Common myeloid progenitor, CD34-positive (primary cell): ENCODE results near the gene RNPS1.

Source experiments
- CTCF ChIA-PET: fragments of 350-600 bp; sonication (Branson Sonifier 250); formaldehyde crosslinking; loops from one replicate; lab custom pipeline; 2021; ENCODE audit warnings: antibody characterized with exemption; lab: Charles Lee
- POLR2A ChIA-PET: fragments of 350-600 bp; sonication (Branson Sonifier 250); formaldehyde crosslinking; loops from one replicate; lab custom pipeline; 2021; ENCODE audit warnings: antibody characterized with exemption; lab: Charles Lee
- DNase-seq, 3 donors: peaks; one replicate each; pipeline versions ENCODE4 v3.0.0 to v3.0.0-alpha.2; 2013
- H3K27ac ChIP-seq, 2 experiments: 1 replicate in 1 of 2; 2 replicates in 1 of 2; pipeline ENCODE4 v1.7.0; 2013; ENCODE audit warnings: inconsistent platforms in 2 of 2, low read length in 2 of 2, mild to moderate bottlenecking in 2 of 2, low read depth in 1 of 2, moderate library complexity in 1 of 2; ENCODE audit not compliant: severe bottlenecking in 2 of 2, insufficient read depth in 1 of 2, poor library complexity in 1 of 2
- H3K27me3 ChIP-seq, 5 experiments: replicated peaks in 2 of 5; 1 replicate in 3 of 5; 2 replicates in 2 of 5; pipeline versions ENCODE4 v1.6.1 to v1.7.0; 2013; ENCODE audit warnings: low read length in 4 of 5, mild to moderate bottlenecking in 2 of 5, moderate library complexity in 2 of 5, inconsistent platforms in 1 of 5; ENCODE audit not compliant: insufficient read depth in 5 of 5, control insufficient read depth in 4 of 5
- H3K36me3 ChIP-seq, 4 experiments: 1 replicate in 2 of 4; 2 replicates in 2 of 4; pipeline versions ENCODE4 v1.6.1 to v1.7.0; 2013; ENCODE audit warnings: low read length in 3 of 4, control low read depth in 1 of 4, mild to moderate bottlenecking in 1 of 4; ENCODE audit not compliant: control insufficient read depth in 4 of 4, insufficient read depth in 4 of 4
- H3K4me1 ChIP-seq, 4 experiments: 1 replicate in 3 of 4; 2 replicates in 1 of 4; pipeline versions ENCODE4 v1.6.1 to v1.7.1; 2013; ENCODE audit warnings: low read length in 3 of 4, mild to moderate bottlenecking in 3 of 4, control low read depth in 1 of 4, inconsistent platforms in 1 of 4, moderate library complexity in 1 of 4; ENCODE audit not compliant: control insufficient read depth in 4 of 4, insufficient read depth in 4 of 4; ENCODE audit errors: control extremely low read depth in 1 of 4
- H3K4me3 ChIP-seq, 7 experiments: 1 replicate in 4 of 7; 2 replicates in 3 of 7; pipeline versions ENCODE4 v1.5.1 to v1.7.0; 2013; ENCODE audit warnings: mild to moderate bottlenecking in 7 of 7, low read length in 6 of 7, moderate library complexity in 6 of 7, inconsistent platforms in 2 of 7, low read depth in 2 of 7, control low read depth in 1 of 7; ENCODE audit not compliant: insufficient read depth in 4 of 7, control insufficient read depth in 1 of 7; ENCODE audit errors: extremely low read depth in 1 of 7
- H3K9me3 ChIP-seq, 5 experiments: 1 replicate in 4 of 5; 2 replicates in 1 of 5; pipeline versions ENCODE4 v1.6.1 to v1.7.1; 2013; ENCODE audit warnings: low read length in 4 of 5, mild to moderate bottlenecking in 2 of 5, inconsistent platforms in 1 of 5, low read depth in 1 of 5, moderate library complexity in 1 of 5; ENCODE audit not compliant: control insufficient read depth in 4 of 5, insufficient read depth in 2 of 5; ENCODE audit errors: control extremely low read depth in 1 of 5
- WGBS: methylation state at CpG from one replicate; pipeline ENCODE4 v1.1.5; 2013; ENCODE audit not compliant: insufficient coverage; 5-methylcytosine and 5-hydroxymethylcytosine counted together

RNPS1 gene

DNA sequence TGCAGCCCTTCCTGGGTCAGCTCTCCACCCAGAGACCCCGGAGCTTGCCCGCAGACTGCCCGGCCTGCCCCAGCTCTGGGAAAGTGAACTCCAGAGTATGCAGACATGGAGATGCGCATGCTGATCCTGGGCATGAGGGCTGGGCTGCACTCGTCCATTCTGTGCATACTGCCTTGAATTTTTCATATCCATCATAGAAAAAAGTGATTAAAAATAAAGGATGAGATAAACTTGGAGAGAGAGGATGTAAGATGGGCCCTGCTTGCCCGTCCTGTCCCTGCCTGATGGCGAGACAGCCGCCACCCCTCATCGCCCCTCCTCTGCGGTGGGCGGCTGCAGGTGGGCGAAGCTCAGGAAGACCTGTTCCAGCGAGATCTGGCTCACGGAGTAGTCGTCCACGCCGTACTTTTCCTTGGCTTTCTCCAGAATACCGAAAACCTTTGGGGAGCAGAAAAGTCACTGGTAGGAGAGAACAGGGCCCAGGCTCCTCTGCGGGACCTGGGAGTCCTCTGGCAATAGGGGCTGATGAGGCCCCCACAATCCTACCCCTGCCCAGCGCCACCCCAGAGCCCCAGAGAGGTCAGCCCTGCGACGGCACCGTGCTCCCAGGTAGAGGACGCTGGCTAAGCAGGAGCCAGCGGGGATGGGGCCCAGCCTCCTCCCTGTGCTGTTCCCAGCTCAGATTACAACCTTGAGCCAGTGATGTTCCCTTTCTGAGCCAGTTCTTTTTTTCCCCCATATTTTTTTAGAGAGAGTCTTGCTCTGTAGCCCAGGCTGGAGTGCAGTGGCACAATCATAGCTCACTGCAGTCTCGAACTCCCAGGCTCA is 8.7 kb upstream of the RNPS1 start:
- WGBS = 93% methylated on average over 23 of the region's 26 CpGs
- Histone ChIP-seq H3K4me1 (peaks cover 0 to 4% (median 0%) of the 10 kb centered on the region in 4 experiments), H3K9me3 (no peaks in the 10 kb centered on the region), H3K27me3 (no peaks in the 10 kb centered on the region), H3K36me3 (peaks cover 0 to 8% (median 3%) of the 10 kb centered on the region in 4 experiments), H3K27ac (no peak overlapping the region), H3K4me3 (no peak overlapping the region)
- ChIA-PET CTCF (interaction anchor here (0.7 kb wide), 1 partner anchor 647 kb away, joined by 3 read pairs; no protein-coding TSS in a partner anchor), POLR2A (no interaction called here)
- no peak for DNase-seq

DNA sequence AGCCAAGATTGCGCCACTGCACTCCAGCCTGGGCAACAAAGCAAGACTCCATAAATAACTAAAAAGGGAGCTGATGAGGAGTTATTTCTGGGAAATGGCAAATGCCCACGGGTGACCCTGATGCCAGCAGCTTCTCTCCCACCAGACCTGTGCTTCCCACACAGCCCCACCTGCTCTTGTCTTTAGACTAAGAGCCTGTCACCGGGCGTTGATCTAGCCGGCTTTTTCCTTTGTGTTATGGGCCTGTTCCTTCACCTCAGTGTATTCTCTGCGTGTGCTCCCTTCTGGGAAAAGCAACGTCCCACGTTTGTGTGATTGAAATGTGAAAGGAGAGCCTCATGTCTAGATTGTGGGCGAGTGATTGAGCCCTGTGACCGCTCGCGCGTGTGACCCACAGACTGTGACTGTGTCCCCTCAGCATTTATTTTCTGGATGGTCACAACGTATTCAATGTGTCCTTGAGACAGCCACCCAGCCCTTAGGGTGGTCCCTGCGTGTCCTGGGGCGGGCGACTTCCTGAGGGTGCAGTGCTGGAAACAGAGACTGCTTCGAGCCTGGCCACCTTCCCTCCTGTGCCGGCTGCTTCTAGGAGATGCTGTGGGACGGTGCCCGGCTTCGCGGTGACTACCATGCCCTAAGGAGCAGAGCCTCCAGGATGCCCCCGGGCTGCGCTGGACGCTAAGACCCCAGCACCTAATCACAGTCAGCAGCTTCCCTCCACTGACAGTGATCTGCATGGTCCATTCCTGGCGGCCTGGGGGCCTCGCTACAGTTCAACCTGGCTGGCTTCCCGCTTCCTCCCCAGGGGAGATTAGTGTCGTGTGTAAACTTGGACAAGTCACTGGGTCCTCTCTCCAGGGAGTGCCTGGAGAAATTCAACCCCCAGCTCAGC is 7.8 kb upstream of the RNPS1 start:
- H3K9me3 ChIP-seq = no peaks in the 10 kb centered on the region
- no peak for DNase-seq
- no peak overlapping the region for H3K27ac ChIP-seq
- POLR2A ChIA-PET = no interaction called here
- CTCF ChIA-PET = no interaction called here
- H3K4me1 ChIP-seq = peaks cover 0 to 4% (median 0%) of the 10 kb centered on the region in 4 experiments
- no peak overlapping the region for H3K4me3 ChIP-seq
- 97% methylated on average over 24 of the region's 30 CpGs for WGBS
- no peaks in the 10 kb centered on the region for H3K27me3 ChIP-seq
- H3K36me3 ChIP-seq = peaks cover 0 to 5% (median 2%) of the 10 kb centered on the region in 4 experiments

DNA sequence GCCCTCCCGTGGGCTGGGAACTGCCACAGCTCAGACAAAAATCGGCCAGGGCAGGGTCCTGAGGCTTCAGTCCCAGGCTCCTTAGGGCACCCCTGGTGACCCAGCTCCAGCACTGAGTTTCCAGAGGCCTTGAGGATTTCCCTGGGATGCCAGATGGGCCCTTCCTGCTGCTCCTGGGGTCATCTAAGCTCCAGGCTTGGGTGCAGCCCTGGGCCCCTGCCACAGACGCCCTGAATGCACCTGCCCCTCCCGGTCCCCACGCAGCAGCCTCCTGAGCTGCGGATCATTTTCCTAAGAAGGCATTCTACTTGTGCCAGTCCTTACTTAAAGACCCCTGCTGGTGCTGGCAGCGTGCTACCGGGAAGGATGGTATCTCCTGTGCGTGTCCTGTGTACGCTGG is 6.0 kb upstream of the RNPS1 start:
- Histone ChIP-seq H3K36me3 (peaks cover 0 to 5% (median 2%) of the 10 kb centered on the region in 4 experiments), H3K27ac (no peak overlapping the region), H3K4me3 (no peak overlapping the region), H3K9me3 (no peaks in the 10 kb centered on the region), H3K4me1 (peaks cover 0 to 17% (median 9%) of the 10 kb centered on the region in 4 experiments), H3K27me3 (no peaks in the 10 kb centered on the region)
- 99% methylated on average over 10 of the region's 10 CpGs for WGBS
- no peak for DNase-seq
- ChIA-PET CTCF (no interaction called here), POLR2A (no interaction called here)

DNA sequence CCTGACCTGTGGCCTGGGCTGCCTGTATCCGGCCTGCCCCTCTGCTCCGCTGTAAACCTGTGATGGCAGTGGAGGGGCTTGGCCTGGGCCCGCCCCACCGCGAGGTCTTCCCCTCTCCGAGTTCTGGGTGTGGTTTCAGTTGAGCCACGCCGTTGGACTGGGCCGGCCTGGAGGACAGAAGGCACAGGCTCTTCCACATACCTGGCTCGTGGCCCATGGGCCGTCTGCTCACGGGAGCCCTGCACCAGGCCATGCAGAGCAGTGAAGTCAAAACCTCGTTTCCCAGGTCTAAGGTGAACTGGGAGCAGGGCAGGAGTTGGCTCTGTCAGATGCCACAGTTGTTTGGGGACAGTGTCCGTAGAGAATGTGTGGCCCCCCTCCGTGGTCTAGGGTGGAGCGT is 5.6 kb upstream of the RNPS1 start:
- DNase-seq = no peak
- Histone ChIP-seq H3K36me3 (peaks cover 0 to 3% (median under 1%) of the 10 kb centered on the region in 4 experiments), H3K27me3 (no peaks in the 10 kb centered on the region), H3K4me1 (peaks cover 0 to 17% (median 12%) of the 10 kb centered on the region in 4 experiments), H3K4me3 (no peak overlapping the region), H3K27ac (no peak overlapping the region), H3K9me3 (no peaks in the 10 kb centered on the region)
- POLR2A ChIA-PET = no interaction called here
- WGBS = 94% methylated on average over 15 of the region's 16 CpGs
- CTCF ChIA-PET = no interaction called here

DNA sequence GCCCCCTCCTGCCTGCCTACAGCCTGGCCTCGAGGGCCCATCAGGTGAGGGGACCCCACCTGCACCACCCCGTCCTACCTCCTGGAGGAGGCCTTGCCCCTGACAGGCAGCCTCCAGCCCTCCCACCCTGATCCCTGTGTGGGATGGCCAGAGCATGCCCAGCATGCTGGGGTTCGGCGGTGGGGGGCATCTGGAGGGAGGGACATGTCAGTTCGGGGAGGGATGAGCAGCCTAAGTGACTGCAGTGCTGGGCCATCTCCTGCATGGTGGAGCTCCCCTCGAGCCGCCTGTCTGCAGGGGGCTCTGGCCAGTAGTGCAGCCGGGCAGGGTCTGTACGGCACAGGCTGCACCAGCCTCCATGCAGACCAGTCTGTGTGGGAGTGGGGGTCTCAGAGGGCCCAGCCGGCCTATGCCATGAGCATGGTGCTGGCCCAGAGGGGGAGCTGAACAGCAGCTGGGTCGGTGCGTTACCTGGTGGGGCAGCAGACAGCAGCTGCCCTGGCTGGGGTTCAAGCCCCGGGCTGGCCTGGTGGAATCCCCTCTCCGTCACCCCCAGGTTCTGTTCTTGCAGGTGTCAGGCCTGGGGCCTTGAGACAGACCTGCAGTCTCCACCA is 4.0 kb upstream of the RNPS1 start:
- H3K4me1 ChIP-seq = peaks cover 0 to 17% (median 12%) of the 10 kb centered on the region in 4 experiments
- no peaks in the 10 kb centered on the region for H3K27me3 ChIP-seq
- no peak overlapping the region for H3K4me3 ChIP-seq
- no peak for DNase-seq
- ChIA-PET CTCF (interaction anchor here (1.5 to 1.9 kb wide), 2 partner anchors 9 to 13 kb away, joined by 4 to 6 read pairs; no protein-coding TSS in a partner anchor), POLR2A (no interaction called here)
- WGBS = 97% methylated on average over 12 of the region's 14 CpGs
- no peaks in the 10 kb centered on the region for H3K9me3 ChIP-seq
- H3K27ac ChIP-seq = no peak overlapping the region
- H3K36me3 ChIP-seq = peaks cover 0 to 2% (median 0%) of the 10 kb centered on the region in 4 experiments

DNA sequence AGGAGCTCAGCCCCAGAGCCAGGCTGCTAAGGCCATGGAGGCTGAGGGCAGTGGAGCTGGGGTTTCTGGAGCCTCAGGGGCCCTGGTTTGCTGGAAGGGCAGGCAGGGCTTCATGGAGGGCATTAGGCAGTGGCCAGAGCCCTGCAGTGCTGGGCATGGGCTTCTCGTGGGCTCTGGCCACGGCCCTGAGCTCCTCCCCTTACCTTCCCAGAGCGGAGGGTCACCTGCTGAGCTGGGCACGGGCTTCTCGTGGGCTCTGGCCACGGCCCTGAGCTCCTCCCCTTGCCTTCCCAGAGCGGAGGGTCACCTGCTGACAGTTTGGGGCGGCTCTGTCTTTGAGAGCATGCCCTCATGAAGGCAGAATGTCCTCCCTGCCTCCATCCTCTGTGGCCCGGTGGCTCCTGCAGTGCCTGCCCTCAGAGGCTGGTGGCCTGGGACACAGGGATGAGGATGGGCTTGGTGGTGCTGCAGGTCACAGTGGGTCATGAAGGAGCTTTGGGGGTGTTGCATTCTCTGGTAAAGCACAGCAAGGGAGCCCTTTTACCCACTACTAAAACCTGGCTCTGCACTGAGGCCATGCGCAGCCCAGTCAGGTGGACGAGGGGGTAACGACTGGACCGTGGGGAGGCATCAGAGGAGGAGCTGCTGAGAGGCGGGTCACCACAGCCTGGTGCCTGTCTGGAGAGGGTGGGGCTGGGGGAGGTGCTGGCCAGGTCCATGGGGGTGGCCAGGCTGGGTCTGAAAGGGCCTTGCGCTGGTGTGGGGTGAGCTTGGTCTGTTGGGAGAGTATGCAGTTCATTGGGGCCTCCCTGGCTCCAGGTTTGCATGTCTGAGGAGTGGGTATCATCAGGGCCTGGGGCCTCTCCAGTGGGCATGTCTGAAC is 2.9 kb upstream of the RNPS1 start:
- CTCF ChIA-PET = interaction anchor here (0.7 to 2.3 kb wide), 5 partner anchors 8 to 231 kb away, joined by 3 to 7 read pairs (median 6); partner anchors contain the start of gene ECI1
- DNase-seq = no peak

More for the DNA sequence above, 2.9 kb upstream of the RNPS1 start:
- no peak overlapping the region for H3K4me3 ChIP-seq
- no peaks in the 10 kb centered on the region for H3K9me3 ChIP-seq
- WGBS = 86% methylated on average over 14 of the region's 15 CpGs
- H3K27me3 ChIP-seq = no peaks in the 10 kb centered on the region
- H3K36me3 ChIP-seq = peaks cover 0 to 2% (median under 1%) of the 10 kb centered on the region in 4 experiments
- H3K27ac ChIP-seq = no peak overlapping the region
- peaks cover 0 to 27% (median 18%) of the 10 kb centered on the region in 4 experiments for H3K4me1 ChIP-seq
- POLR2A ChIA-PET = no interaction called here
